ENCODE results near the gene MMP11.
"Not testable (repeated sequence)": the region's sequence is repeated elsewhere in the genome, so short reads cannot be mapped to it uniquely, and the experiment has no call there.

MMP11 gene

GRCh38 chr22:23772649-23773473 is at the start of gene MMP11:
Gene MMP11 (plus strand): TSS chr22:23772849. CDS start chr22:23772871, 22 bp downstream.
- DNase-seq (ENCODE audit: low read depth), result no peak
- H3K4me3 ChIP-seq (ENCODE audit: control insufficient read depth, low read depth, low read length), result peak within 1 kb of the TSS; percentile 36
- peak; percentile 7 for TF ChIP-seq CTCF (IDR thresholded peaks at IDR 0.05; ENCODE audit: control insufficient read depth, insufficient read depth, low read depth, low read length, missing control alignments)

- DNase-seq (ENCODE audit: low read depth); H3K4me3 ChIP-seq (ENCODE audit: control insufficient read depth, low read depth, low read length): not testable (repeated sequence)
Measured at GRCh38 chr22:23728108-23728507, 44.5 kb upstream of the MMP11 start.

GRCh38 chr22:23737696-23738095 is 35.0 kb upstream of the MMP11 start:
- no peak overlapping the region for H3K4me3 ChIP-seq (ENCODE audit: control insufficient read depth, low read depth, low read length)
- TF ChIP-seq CTCF (IDR thresholded peaks at IDR 0.05; ENCODE audit: control insufficient read depth, insufficient read depth, low read depth, low read length, missing control alignments), result no peak
- DNase-seq (ENCODE audit: low read depth), result no peak

GRCh38 chr22:23742505-23743264 is 30.0 kb upstream of the MMP11 start:
- no peak overlapping the region for H3K4me3 ChIP-seq (ENCODE audit: control insufficient read depth, low read depth, low read length)
- DNase-seq (ENCODE audit: low read depth), result no peak
- TF ChIP-seq CTCF (IDR thresholded peaks at IDR 0.05; ENCODE audit: control insufficient read depth, insufficient read depth, low read depth, low read length, missing control alignments), result no peak

- no peak for DNase-seq (ENCODE audit: low read depth)
- no peak overlapping the region for H3K4me3 ChIP-seq (ENCODE audit: control insufficient read depth, low read depth, low read length)
- TF ChIP-seq CTCF (IDR thresholded peaks at IDR 0.05; ENCODE audit: control insufficient read depth, insufficient read depth, low read depth, low read length, missing control alignments), result no peak
Measured at GRCh38 chr22:23743303-23743705, 29.3 kb upstream of the MMP11 start.

GRCh38 chr22:23744001-23744400 is 28.6 kb upstream of the MMP11 start:
- no peak overlapping the region for H3K4me3 ChIP-seq (ENCODE audit: control insufficient read depth, low read depth, low read length)
- TF ChIP-seq CTCF (IDR thresholded peaks at IDR 0.05; ENCODE audit: control insufficient read depth, insufficient read depth, low read depth, low read length, missing control alignments), result no peak
- no peak for DNase-seq (ENCODE audit: low read depth)

- no peak overlapping the region for H3K4me3 ChIP-seq (ENCODE audit: control insufficient read depth, low read depth, low read length)
- no peak for DNase-seq (ENCODE audit: low read depth)
- no peak for TF ChIP-seq CTCF (IDR thresholded peaks at IDR 0.05; ENCODE audit: control insufficient read depth, insufficient read depth, low read depth, low read length, missing control alignments)
Measured at GRCh38 chr22:23744485-23744884, 28.2 kb upstream of the MMP11 start.

Measured in AG09309 (cell line).